H1 (cell line): Measurements from ENCODE around the gene XPNPEP2.

ENCODE experiments used
- CBX8 ChIP-seq: fragments of 300-800, 300-1000 bp; sonication (generic); IDR thresholded peaks from 2 replicates; pipeline ENCODE4 v1.7.1; 2016; ENCODE audit warnings: low read depth, low read length, borderline replicate concordance
- CTCF ChIP-seq, 3 experiments: IDR thresholded peaks; 1 replicate in 2 of 3; 2 replicates in 1 of 3; pipeline versions ENCODE4 v1.5.1 to v1.6.1; 2011; ENCODE audit warnings: low read length in 3 of 3, mild to moderate bottlenecking in 3 of 3, inconsistent platforms in 2 of 3, low read depth in 1 of 3, moderate library complexity in 1 of 3; ENCODE audit not compliant: insufficient read depth in 1 of 3; ENCODE audit errors: control extremely low read depth in 1 of 3
- EZH2 ChIP-seq: fragments of 200-600 bp; sonication (generic); IDR thresholded peaks from 2 replicates; pipeline ENCODE4 v1.7.1; 2012; ENCODE audit warnings: low read depth, mild to moderate bottlenecking, moderate library complexity, low read length, inconsistent platforms; ENCODE audit not compliant: severe bottlenecking
- JUND ChIP-seq: IDR thresholded peaks from 2 replicates; pipeline ENCODE4 v1.6.1; 2011; ENCODE audit warnings: mild to moderate bottlenecking, improper control_type of control experiment, low read length
- MAX ChIP-seq: IDR thresholded peaks from 2 replicates; pipeline ENCODE4 v1.6.1; 2012; ENCODE audit warnings: inconsistent platforms
- POLR2A ChIP-seq, 2 experiments: IDR thresholded peaks; 1 replicate in 1 of 2; 2 replicates in 1 of 2; pipeline ENCODE4 v1.6.1; 2011; ENCODE audit warnings: low read depth in 2 of 2, low read length in 2 of 2, mild to moderate bottlenecking in 2 of 2; ENCODE audit errors: control extremely low read depth in 1 of 2
- POLR2AphosphoS5 ChIP-seq: IDR thresholded peaks from 2 replicates; pipeline ENCODE4 v1.6.1; 2011; ENCODE audit warnings: low read depth, low read length
- SRF ChIP-seq: IDR thresholded peaks from 2 replicates; pipeline ENCODE4 v1.6.1; 2011; ENCODE audit warnings: mild to moderate bottlenecking, low read depth, low read length, moderate library complexity
- ZNF274 ChIP-seq: IDR thresholded peaks from 2 replicates; pipeline ENCODE4 v1.7.0; 2012; ENCODE audit warnings: low read length, borderline replicate concordance; ENCODE audit errors: extremely low read depth

- no peak for TF ChIP-seq JUND
- TF ChIP-seq CBX8, result no peak
- TF ChIP-seq ZNF274, result no peak
- no peak for TF ChIP-seq CTCF (IDR thresholded peaks at IDR 0.05; ENCODE audit: control extremely low read depth in 1 of 3, insufficient read depth in 1 of 3, low read depth in 1 of 3, low read length in 3 of 3)
- TF ChIP-seq EZH2, result no peak
- no peak for TF ChIP-seq POLR2A (IDR thresholded peaks at IDR 0.05; ENCODE audit: control extremely low read depth in 1 of 2, low read depth in 2 of 2, low read length in 2 of 2)
- no peak for TF ChIP-seq MAX
- no peak for TF ChIP-seq SRF
- TF ChIP-seq POLR2AphosphoS5, result no peak
Observed at GRCh38 chrX:129719268-129719667, 19.5 kb upstream of the XPNPEP2 start.
